Posterior vena cava (tissue), 2 donors: ENCODE measurements around the gene LTBP1. TPM values are rescaled to one million over a fixed set of nuclear protein-coding genes. Genes with fewer than 3 reads are reported as not detected.

Experiments used
- DNase-seq: peaks from one replicate; pipeline ENCODE4 v3.0.0-alpha.2; 2020; ENCODE audit warnings: low spot score
- intact Hi-C, 2 donors: fragments of 100-400 bp; cut with DNase I; formaldehyde crosslinking; loops; one replicate each; pipeline versions ENCODE4 v1.14.1 to v1.14.2; 2022 to 2023
- total RNA-seq, 2 donors: library from RNA; stranded (reverse); fragmentation: NEBNext Ultra II Directional; extraction: Animal tissue kit (Norgen Biotek cat#: 25700); gene quantifications; one replicate each; pipeline ENCODE4 v1.2.1, GENCODE V29; 2021
- donor health status: DM: yes; HTN: yes; CAD: no.
- donor health status: DM: yes; HTN: yes; CAD: no.

LTBP1 gene
- total RNA-seq, 2 donors from 2014 or later: 206 to 235 TPM

DNA sequence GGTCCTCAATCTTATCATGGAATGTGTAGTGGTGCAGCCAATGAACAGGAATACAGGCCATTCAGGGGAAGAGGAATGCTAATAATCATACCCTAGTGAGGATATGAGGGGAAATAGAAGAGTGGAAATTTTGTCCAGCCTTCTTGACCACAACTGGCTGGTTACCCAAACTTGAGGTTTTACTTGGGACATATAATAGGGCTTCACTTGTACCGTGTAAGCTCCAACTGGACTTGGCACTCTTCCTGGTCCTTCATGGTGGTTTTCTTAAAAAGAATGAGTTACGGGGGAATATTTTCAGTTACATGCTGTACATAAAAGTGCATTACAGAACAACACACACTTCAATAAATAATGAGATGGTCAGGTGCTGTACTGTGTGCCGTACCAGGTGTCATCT is 294.8 kb downstream of the LTBP1 start:
- intact Hi-C loops: no loop called here
- no peak for DNase-seq

DNA sequence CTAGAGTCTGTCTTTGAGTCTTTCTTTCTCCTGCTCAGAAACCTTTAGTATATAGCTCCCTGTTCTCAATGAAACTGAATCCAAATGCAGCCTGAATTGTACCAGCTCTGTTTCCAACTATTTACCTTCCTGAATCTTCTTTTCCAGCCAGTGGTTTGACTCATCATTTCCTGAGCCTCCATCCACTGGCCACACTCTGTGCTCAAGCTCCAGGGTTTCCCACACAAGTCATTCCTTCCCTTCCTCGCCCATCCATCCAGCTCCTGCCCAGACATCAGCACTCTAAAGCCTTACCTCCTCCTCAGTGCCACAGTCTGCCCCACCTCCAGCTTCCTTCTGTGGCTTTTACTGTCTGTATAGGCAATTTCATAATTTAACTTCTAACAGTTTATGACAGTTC is 296.1 kb downstream of the LTBP1 start:
- intact Hi-C loops: no loop called here
- DNase-seq: no peak

DNA sequence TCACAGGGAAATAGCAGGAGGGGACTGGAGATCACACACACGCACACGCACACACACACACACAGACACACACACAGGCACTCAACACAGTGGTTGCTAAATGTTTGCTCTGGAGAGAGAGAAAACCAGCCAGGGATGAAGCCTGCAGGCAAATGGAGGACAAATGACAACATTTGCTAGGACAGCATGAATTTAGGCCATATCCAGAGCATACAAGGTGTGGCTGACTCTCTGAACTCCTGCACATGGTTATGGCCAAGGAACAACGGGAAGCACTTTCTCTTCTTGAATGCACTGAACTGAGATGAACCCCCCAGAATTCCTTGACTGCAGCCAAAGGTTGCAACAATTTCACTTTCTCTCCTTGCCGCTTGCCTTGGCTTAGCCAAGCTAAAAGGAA is 299.7 kb downstream of the LTBP1 start:
- intact Hi-C loops: no loop called here
- no peak for DNase-seq

DNA sequence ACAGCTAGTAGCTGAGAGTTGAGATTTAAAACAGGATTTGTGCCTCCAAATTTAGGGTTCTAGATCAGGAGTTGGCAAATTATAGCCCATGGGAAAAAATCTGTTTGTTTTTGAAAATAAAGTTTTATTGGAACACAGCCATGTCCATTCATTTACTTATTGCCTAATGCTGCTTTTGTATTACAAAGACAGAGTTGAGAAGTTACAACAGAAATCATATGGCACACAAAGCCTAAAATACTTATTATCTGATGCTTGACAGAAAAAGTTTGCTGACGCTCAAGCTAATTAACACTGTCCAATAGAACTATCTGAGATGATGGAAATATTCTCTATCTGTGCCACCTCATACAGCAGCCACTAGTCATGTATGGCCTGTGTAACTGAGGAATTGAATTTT is 300.6 kb downstream of the LTBP1 start:
- DNase-seq: no peak
- intact Hi-C loops: no loop called here

DNA sequence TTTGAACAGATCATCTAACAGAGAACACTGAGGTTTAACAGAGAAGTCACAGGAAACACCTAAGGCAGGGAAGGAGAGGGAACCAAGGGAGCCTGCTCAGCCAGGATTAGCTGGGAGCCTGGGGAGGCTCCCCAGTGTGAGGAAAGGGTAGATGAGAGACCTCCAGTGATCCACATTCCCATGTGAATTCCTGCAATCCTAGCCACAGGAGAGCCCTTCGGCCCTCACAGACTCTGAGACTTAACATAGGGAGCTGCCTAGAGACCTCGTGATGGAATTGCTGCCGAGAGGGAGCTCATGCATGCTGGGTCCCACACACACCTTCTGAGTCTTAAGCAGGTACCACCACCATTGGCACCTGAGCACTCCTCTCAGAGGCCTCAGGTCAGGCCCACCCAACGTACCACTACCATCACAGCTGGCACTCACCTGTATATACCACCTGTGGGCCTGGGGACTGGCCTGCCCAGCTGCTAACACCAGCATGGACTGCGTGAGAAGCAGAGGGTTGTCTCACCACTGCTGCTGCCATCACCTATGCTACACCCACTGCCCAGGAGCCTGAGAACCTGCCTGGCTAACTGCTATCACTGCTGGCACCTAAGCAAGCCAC is 303.8 kb downstream of the LTBP1 start:
- DNase-seq: no peak
- intact Hi-C loops: no loop called here

DNA sequence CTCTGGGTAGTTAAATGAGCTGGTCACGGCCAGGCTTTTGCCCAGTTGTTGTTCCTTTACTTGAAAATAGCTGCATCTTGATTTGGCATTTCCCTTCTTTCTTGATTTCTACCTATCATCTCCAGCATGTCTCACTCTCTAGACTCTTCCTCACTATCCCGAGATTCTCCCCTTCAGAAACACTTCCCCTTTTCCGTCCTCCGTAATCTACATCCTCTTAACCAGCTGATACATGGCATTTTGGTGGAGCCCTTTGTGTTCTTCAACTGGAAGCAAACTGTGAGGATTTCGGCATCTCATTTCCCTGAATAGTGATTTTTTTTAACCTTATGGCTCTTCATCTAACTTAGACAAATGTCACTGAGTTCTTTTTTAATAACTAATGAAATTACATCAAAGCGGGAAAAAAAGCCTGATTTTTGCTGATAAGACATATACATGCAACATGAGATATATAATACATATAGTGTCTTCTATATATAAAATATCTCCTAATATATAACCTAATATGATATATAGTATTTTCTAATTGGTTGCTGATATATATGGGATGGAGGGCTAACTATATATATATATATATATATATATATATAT is 309.5 kb downstream of the LTBP1 start:
- intact Hi-C loops: no loop called here
- DNase-seq: no peak

DNA sequence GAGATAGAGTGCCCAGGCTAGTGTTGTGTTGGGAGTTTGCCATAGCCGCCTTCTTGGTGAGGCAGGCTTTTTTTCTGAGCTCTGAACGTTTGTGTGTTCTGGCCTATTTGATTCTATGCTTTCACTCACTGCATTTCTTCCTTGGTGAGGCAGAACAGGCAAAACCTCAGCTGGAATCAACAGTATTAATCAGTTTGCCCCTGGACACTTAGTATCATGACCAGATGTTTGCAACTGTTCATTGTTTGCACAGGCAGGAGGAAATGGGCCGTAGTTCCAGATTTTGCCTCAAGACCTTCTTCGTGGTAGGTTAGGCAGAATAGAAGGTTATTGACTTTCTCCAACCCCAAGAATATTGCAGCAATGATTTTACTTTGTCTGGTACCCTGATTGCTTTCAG is 311.6 kb downstream of the LTBP1 start:
- intact Hi-C loops: no loop called here
- no peak for DNase-seq

DNA sequence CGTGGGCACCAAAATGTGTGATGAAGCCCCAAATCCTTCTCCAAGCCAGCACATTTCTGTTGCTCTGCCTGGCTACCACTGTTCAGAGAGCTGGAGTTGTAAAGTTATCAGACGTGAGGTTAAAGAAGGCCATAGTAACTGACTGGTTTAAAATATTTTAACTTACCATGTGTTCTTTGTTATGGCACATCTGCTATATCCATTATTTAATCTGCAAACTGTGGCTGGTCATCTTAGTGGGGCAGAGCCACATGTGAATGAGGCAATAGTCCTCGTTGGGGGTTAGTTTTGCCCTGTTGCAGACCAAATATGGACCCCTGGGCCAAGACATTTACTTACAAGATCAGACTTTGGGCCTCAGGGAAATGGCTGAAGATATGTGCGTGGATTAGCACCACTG is 315.3 kb downstream of the LTBP1 start:
- DNase-seq: no peak
- intact Hi-C loops: no loop called here

DNA sequence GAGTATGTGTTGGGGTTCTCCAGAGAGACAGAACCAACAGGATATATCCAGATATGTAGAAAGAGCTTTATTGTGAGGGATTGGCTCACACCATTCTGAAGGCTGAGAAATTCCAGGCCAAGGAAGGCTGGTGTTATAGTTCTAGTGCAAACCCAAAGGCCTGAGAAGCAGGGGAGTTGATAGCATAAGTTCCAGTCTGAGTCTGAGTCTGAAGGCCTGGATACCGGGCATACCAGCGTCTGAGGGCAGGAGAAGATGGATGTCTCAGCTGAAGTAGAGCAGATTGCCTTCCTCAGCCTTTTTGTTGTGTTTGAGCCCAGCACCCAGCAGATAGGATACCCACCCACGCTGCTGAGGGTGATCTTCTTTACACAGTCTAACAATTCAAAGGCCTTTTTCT is 318.0 kb downstream of the LTBP1 start:
- intact Hi-C loops: no loop called here
- no peak for DNase-seq

DNA sequence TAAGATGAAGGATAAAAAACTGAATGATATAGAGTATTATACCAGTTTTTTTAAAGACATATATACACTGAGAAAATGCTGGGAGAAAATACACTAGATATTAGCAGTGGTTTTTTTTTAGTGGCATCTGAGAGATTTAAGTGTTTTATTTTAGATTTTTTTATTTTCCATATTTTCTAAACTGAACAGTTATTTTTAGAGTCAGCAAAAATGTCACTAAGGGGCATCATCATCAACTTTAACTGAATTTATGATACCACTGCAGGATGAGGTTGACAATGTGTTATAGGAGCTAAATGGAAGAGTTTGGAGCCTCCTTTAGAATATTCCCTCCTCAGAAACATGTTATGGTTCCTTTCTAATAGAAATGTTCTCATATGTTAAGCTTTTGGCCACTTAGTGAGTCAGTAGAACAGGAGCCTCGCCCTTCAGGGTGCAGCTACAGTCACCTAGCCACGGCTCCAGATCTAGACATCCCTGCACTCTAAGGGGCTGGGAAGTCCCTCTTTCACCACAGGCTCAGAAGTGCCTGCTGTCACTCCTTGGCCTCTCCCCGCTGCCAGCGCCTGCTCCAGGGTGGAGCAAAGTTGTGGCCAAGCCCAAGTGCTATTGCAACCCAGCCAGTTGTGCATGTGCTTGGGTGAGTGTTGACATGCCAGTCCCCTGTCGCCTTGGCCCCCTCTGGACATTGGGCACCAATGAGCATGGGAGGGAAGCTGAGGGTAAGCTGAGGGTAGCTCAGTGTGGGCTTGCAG is 319.0 kb downstream of the LTBP1 start:
- intact Hi-C loops: no loop called here
- no peak for DNase-seq

DNA sequence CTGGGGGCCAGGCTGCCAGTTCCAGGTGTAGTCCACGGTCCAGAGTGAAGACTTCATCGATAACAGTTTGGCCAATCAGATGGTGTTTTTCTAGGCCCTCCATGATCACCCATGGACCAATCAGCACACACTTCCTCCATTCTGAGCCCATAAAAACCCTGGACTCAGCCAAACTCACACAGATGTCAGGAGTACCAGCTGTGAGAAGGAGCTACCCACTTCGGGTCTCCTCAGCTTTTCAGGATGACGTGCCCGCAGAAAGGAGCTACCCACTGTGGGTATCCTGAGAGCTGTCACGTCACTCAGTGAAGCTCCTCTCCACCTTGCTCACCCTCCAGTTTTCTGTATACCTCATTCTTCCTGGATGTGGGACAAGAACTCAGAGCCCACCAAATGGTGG is 319.7 kb downstream of the LTBP1 start:
- intact Hi-C loops: no loop called here
- no peak for DNase-seq

DNA sequence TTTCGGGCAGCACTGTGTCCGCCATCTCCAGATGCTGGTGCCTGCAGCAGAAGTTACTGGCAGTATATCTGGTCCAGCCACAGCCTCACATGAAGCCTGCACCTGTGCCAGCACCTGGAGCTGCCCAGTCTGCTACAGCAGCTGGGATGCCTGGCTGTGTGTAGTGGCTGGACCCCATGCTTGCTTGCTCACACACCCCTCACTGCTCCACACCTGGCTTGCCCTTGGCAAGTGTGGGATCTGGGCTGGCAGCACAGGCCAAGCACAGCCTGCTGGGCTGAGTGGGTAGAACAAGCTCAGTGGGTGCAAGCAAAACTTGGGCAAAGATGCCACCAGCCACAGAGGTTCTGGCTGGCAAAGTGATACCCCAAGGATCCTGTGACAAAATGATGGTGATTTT is 320.3 kb downstream of the LTBP1 start:
- intact Hi-C loops: no loop called here
- DNase-seq: no peak

DNA sequence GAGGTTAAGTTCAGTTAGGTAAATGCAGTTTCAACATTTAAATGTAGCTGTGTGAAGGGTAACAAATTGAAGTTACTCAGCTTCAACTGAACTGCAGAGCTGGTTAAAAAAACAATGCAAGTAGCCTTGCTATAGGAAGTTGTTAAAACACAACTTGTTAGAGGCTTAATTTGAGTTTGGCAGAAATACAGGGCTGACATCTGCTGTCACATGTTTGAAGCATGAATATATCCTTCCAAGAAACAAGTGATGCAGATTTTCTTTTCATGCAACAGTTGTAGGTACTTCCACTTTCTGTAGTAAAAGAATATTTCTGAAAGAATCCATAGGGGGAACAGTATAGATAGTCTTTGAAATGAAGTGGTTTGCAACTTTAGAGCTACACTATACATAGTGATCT is 321.0 kb downstream of the LTBP1 start:
- intact Hi-C loops: no loop called here
- no peak for DNase-seq

DNA sequence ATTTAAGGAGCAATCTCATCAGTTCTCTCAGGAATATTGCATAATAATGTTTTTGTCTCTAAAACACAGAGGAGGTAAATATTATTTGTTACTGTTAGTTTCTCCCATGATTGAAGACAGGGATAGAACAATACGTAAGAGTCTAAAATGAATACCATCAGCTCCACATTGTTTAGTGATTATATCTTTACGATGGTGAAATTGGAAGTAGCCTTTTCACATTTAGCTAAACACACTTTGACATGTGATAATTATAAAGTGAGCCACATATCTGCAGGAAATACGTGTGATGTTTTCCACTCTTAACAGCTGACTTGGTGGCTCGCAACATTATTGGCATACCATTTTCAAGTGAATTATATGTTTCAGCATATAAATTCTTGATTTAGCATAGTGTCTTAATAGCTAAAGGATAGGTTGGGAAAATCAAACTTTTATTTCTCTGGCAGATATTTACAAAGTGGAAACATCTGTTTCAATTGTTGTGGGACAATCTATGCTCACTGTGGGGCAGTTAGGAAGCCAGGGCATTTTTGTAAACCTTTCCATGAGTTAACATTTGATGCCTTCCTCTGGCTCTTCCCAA is 321.6 kb downstream of the LTBP1 start:
- intact Hi-C loops: no loop called here
- no peak for DNase-seq

DNA sequence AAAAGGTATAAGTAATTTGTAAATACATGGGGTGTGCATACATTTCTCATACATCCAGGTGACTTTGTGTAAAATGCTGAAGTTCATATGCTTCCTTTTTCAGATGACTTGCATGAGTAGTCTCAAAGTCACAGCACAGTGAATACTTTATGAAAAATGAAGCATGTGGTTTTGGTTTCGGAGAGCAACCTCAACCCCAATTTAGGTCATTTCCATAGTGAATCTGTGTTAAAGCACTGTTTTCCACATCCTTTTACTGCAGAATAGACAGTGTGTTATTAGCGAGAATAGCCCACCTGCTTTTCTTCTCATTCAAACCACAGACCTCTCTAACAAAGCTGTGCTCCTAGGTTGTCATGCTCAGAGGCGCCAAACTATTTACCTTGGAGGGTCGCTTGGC is 325.2 kb downstream of the LTBP1 start:
- intact Hi-C loops: loop anchor here in 1 of 2 donors (10.0 kb wide), 1 partner anchor 137 kb away; no protein-coding TSS in a partner anchor
- no peak for DNase-seq

DNA sequence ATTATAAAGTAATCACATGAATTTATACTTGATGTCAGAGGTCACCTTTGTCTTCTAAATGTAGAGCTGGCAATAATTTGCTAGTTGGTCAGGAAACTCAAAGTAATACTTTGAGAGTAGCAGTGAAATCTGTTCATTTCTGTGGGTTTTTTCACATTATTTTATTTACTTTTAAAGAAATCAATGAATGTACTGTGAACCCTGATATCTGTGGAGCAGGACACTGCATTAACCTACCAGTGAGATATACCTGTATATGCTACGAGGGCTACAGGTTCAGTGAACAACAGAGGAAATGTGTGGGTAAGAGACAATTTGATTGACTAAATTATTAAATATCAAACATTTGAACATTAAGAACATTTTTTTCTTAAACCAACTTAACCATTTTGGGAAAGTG is 326.7 kb downstream of the LTBP1 start:
- no peak for DNase-seq
- intact Hi-C loops: loop anchor here in 1 of 2 donors (10.0 kb wide), 1 partner anchor 139 kb away; no protein-coding TSS in a partner anchor

DNA sequence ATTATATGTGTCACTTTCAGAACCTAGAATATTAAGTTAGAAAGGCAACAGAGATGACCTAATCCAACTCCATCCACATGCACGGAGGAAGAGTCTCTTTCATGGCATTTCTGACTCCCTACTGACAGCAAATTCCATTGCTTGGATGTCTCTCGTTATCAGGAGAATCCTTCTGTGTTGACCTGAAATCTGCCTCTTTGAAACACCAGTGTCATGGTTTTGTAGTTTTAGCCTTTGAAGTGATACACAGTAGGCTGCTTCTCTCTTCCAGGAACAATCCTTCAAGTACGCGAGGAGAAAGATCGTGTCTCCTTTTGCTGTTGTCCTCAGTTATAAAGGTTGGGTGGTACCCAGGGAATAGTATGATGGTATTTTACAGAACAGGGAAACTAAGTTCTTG is 327.8 kb downstream of the LTBP1 start:
- intact Hi-C loops: loop anchor here in 1 of 2 donors (10.0 kb wide), 1 partner anchor 140 kb away; no protein-coding TSS in a partner anchor
- DNase-seq: no peak

DNA sequence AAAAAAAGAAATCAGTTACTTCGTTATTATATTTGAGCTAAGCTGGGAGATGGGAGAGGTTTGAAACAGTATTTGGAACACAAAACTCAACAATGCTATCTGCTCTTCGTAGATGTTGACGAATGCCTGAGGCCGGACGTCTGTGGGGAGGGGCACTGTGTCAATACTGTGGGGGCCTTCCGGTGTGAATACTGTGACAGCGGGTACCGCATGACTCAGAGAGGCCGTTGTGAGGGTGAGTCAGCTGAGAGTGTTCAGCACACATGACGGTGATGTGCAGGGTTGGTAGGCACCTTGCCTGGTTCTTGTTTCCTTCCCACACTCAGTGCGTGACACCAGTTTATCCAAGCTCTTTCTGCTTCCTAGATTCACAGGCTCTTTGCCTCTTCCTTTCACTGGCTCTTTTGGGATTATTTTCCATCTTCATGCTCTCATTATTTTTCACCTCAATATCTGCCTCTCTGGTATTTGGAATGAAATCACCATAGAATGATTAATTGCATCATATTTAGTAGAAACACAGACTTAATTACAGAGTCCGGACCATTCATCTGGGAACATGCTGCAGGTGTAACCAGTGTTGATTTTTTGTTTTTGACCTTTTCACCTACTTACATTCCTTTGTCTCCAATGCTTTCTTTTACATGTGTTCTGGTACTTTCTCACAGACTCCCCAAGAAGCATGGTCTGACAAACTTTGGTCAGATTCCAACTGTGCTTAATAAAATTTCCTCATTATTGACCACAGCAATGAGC is 329.1 kb downstream of the LTBP1 start:
- no peak for DNase-seq
- intact Hi-C loops: loop anchor here (5.0 to 10.0 kb wide), 2 partner anchors 141 to 239 kb away; no protein-coding TSS in a partner anchor

DNA sequence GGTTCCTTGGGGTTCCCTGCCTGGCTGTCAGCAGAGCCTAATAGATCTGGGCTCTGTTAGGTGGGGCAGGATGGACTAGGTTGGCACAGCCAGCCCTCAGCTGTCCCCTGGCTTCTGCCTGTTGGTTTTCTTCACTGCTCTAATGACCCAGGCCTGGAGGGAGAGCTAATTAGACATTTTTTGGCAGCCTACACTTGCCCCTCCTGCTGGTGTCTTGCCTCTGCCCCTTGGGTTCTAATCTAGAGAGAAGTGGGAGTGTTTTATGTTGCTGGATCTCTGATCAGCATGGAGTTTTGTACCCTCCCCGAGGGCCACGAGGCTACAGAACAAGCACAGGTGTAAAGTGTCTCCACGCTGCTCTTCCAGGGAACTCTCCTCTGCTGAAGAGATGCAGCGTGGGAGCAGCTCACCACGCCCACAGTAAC is 330.3 kb downstream of the LTBP1 start:
- intact Hi-C loops: loop anchor here (5.0 to 10.0 kb wide), 2 partner anchors 142 to 240 kb away; no protein-coding TSS in a partner anchor

More for the DNA sequence above, 330.3 kb downstream of the LTBP1 start:
- no peak for DNase-seq
